Activated CD4-positive, alpha-beta T cell treated with anti-CD3 and anti-CD28 coated beads, Interleukin-2, amount 50 U/mL, for 24 hours (primary cell): ENCODE measurements around the gene TPCN2.

ENCODE experiments used
- DNase-seq, 2 donors: peaks; one replicate each; pipeline ENCODE4 v3.0.0-alpha.2; 2020; ENCODE audit warnings: low read depth in 1 of 2, low spot score in 1 of 2

The TPCN2 gene

DNA sequence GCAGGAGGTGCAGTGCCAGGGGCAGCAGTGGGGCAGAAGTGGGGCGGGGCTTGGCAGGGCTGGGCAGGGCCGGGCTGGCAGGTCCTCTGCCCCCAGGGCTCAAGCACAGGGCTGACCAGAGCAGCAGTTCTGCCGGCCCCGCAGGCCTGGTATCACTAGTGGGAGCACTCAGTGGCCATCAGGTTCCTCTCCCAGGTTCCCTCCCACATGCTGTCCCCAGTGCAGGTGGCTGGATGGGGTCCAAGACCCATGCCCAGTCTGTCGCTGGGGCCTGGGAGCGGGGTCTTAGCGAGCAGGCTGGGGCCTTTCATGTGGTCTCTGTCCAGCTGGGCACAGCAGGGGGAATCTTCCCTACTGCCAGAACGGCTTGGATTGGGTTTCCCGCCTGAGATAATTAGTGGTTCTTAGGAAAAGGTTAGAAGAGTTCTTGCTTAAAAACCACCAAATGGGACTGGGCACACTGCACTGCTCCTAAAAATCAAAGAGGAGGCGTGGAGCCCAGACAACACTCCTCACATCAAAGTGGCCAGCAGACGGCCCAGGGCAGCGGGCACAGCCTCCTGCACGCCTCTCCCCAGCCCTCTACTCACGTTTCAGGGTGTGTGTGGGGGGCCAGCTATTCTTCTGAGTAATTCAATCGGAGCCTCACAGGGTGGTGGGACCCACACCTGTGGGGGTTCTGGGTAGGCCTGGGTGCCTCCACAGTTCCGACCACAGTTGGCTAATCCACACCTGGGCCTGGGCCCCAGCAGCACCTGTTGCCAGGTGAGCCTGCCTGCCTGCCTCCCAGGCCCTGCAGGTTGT, 45.6 kb downstream of the TPCN2 start:
- DNase-seq = no peak

DNA sequence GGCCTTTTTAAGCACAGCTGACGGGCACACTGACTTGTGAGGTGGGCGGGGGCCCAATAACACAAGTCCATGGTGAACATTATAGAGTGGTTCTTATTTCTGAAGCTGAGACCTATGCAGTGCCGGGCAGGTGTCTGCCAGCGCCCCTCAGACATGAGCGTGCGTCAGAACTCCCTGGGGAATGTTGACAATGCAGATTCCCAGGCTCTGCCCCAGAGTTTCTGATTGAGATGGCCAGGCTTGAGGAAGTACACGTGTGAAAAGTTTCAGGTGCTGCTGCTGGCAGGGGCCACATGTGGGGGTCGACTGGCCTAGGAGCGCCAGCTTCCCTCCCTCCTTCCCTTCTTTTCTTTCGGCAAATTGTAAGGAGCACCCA, 46.2 kb downstream of the TPCN2 start:
- no peak for DNase-seq

DNA sequence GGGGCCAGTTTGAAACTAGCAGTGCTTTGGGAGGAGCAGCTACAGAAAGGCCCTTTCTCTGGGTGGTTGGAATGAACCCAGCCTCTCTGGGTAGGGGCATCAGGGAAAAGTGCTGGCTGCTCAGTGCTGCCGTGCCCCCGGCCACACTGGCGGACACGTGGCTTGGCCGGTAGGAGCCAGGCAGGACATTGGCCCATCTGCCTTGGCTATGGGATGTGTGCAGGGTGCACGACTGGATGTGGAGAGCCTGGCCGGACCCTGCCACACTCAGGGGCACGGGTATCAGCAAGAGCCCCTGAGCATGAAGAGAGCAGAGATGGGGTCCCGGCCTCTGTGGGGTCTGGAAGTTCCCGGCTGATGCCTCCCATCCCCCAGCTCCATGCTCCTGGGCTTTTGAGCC, 46.6 kb downstream of the TPCN2 start:
- no peak for DNase-seq

DNA sequence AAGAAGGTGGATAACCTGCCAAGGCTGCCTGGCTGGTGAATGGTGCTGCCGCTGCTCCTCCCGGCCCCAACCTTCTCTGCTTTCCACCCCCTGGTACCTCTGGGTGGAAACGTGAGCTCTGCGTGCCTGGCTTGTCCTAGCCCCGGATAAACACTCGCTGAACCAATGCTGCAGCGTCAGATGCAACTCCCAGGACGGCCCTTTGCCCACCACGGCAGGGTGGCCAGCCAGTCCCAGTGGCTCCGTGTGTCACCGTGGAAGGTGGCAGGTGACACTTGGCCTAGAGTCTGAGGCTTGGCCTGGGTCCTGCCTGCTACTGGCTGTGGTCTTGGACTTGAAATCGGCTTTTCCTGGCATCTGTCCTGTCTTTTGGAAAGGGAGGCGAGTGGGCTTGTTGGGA, 47.7 kb downstream of the TPCN2 start:
- no peak for DNase-seq

DNA sequence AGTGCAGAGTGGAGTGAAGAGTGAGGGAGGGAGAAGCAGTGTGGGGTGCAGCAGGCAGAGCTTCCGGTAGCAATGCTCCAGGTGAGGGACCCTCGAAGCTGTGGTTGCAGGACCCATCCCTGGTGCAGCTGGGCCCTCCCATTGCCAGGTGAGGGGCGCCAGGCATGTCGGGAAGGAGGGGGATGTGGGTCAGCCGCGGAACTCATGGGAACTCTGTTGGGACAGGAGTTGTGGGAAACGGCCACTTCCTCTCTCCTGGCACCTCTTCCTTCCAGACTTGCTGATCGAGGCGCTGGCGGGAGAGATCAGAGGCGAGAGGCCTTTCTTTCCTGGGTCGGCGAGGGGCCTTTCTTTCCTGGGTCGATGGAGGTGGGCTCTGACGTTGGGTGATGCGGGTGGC, 48.5 kb downstream of the TPCN2 start:
- DNase-seq = no peak

DNA sequence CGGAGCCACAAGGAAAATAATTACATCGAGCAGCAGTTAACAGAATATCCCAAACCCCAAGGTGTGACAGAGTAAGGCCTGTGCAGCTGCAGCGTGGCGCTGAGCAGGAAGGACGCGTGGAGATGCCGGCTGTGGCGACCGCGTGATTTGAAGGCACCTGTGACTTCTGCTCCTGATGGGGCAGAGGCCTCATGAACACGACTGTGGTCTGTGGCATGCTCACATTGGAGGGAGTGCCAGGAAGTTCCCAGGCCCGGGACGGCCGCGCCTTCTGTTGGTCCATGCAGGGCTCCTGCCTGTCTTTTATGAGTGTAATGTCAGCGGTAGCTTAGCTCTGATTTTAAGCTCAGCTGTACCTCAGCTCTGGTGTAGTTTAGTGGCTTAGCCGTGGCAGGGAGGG, 50.4 kb downstream of the TPCN2 start:
- DNase-seq = no peak

DNA sequence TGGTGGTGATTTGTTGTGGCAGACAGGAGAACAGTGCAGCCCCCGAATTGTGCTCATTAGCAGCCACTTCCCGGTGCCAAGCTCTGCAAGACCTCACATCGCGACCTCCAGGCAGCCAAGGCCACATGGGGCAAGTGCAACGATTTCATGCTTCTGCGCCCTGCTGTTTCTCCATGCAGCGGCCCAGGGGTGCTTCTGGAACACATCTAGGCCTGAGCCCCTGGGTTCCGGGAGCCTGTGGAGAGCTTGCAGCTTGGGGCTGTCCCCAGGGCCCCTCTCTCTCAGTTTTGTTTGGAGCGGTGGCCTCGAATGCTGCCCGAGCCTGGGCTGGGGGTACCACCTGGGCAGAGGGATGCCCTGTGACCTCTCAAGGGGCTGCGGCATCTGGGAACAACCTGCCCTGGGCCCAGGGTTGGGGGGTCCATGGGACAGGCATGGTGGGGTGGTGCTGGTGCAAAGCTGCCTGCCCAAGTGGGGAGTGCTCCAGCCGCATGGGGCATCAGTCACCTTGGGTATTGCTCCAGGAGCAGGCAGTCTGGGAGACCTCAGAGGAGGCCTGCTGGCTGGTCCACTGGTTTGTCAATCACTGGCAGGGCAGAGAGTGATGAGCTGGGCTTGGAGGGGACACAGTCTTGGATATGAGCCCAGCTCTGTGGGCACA, 51.9 kb downstream of the TPCN2 start:
- DNase-seq = no peak

DNA sequence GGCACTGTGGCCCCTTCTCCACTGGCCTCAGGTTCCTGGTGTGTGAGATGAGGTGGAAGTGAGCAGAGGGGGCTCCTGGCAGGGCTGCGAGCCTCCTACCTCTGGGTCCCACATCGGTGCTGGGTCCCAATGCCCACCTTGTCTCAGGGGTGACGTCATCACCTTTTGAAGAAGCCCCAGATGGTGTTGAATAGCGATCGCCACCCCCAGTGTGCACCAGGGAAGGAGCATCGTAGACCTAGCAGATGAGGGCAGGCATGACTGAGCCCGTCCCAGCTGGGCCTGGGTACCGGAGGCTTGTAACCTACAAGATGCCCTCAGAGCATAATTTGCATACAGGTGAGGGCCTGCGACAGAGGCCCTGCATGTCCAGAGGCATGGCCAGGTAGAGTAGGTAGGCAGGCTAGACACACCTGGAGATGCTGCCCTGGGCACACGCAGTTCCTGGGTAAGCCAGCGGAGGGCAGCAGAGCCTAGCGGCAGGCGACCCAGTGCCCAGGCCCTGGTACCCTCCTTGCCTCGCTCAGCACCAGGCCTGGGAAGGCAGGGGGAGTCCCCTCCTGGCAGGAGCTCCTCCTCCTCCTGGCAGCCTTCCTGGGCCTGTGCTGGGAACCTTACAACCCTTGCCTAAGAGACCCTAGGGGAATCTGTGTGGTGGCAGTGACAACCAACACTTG, 52.5 kb downstream of the TPCN2 start:
- DNase-seq = peak; percentile 69 to 74

DNA sequence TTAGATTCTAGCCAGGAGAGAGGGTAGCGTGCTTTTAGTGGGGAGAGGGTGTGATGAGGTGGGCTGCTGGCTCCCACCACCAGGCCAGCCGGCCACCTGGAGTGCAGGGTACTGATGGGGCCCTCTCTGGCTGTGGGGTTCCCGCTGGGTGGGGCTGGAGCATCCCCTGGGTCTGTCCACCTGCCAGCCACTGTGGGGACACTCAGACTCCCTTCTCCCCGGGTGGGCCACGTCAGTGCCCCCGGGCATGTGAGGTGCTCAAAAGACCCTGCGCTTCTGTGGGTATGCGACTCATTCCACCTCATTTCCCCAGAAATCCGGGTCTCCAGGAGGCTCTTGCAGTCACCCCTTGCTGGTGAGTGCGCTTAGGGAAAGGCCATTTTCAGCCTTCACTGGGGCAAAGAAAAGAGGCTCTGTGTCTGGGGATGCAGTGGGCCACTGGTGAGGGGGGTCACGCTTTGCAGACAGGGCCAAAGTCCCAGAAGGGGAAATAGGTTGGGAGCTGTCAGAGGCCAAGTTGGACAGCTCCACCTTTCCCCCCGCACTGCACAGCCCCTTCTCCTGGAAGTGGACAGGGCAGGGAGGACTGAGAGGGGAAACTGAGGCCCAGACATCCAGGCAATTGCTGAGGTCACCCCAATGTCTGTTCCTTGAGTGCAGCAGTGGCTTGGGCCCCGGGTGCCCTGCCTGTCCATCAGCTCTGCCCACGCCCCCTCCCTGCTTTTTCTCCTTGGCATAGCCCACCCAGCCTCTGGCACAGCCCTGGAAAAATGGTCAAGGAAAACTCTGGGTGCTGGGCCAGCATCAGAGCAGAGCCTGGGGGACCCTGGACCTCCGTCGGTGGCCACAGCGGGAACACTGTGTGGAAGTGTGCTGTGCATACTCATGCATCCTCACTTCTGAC, 53.3 kb downstream of the TPCN2 start:
- no peak for DNase-seq

DNA sequence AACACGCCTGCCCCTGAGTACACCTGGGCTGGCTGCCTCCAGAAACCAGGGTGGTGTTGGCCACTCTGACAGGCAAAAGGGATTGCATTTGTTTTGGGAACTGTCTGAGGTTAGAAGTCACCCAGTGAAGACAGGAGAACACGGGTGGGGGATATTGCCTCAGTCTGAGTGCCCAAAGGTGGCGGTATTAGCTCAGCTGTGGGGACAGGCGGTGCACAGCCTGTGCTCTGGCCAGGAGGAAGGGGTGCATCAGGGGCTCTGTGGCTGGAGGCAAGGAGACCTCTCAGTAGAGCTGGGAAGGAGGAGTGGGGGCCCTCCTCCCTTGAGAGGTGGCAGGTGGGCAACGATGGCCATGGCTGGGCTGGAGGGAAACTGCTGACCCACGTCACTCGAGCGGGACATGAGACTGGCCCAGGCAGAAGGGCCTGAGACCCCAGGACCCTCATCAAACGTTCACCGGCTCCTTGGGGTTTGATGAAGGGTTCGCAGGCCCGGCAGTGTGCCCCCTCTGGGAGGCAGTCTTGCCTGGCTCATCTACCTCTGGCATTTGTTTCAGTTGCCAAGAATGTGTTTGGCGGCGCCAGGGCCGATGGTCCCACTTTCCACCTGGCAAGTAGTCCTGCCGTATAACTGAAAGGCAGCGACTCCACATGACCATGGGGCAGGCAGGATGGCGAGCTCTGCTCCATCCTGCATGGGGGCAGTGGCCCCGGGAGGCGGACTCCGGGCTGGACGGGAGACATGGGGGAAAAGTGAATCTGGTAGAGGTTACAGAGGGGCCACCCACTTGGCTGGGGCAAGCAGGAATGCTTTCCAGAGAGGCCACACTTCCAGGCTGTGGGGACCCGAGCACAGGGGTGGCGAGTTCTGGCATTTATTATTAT, 54.2 kb downstream of the TPCN2 start:
- no peak for DNase-seq

DNA sequence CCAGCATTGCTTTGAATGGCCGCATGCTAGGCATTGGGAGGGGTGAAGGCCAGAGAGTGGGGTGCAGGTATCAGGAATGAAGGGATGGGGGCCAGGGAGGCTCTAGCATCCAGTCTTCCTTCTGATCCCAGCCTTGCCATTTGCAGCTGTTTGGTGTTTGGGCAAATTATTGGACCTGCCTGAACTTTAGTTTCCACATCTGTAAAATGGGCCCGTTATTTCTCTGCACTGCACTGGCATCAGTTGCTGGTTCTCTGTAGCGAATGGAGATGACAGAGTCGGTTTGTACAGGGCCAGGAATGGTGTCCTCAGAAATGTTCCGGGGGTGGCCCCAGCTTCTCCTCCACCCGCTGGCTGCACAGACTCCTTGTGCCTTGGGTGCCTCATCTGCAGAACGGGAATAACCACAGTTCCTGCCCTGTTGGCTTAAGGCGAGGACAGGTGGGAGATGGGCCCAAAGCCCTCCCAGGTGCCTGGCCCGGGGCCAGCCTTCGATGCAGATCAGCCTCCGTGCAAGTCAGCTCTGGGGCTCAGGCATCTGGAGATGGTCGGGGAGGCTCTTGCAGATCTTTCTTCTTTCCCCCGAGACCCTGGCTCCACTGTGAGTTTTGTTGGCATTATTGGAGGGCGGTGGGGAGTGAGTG, 55.6 kb downstream of the TPCN2 start:
- no peak for DNase-seq

DNA sequence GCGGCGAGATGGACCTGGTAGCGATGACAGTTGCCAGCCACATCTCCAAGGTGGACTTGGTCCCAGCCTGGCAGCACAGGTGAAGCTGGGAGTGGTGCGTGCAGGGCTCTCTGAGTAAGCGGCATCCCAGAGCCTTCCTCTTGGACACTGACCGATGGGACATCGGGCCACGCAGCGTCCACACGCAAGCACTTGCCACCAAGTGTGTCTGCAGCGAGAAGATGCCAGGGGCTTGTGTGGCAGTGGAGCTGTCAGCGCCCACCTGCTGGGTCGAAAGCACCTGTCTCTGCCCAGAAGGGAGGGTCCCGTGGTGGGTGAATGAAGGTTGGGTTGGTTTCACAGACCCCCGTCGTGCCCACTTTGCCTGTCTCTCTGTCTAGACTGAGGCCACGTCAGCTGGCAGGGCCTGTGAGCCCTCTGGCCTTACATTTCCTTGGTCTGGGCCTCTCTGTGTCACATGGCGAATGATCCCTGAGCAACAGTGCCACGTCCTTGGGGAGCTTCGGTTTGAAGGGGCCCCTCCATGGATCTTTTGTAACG, 56.2 kb downstream of the TPCN2 start:
- DNase-seq = no peak

DNA sequence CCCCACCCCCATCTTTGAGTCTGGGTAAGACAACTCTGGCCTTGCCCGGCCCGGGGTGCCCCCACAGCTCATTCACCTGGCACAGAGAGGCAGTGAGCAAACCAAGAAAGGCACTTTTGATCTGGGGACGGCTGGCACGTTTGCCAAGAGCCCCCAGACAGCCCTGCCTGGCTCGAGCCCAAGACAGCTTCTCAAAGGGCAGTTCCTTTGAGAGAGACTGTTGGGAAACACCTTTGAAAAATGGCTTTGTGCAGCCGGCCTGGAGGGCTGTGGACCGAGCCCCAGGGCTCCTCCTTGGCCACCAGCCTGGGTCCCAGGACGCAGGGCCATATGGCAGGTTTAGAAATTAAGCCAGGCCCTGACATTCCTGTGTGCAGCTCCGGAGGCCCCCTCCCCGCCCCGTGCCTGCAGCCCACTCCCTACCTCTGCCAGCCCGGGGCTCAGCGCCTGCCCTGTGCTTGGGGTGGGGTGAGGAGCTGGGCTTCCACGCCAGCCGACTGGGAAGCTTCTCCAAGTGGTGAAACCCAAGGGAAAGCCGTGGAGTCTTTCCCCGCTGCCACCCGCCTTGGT, 56.8 kb downstream of the TPCN2 start:
- no peak for DNase-seq

DNA sequence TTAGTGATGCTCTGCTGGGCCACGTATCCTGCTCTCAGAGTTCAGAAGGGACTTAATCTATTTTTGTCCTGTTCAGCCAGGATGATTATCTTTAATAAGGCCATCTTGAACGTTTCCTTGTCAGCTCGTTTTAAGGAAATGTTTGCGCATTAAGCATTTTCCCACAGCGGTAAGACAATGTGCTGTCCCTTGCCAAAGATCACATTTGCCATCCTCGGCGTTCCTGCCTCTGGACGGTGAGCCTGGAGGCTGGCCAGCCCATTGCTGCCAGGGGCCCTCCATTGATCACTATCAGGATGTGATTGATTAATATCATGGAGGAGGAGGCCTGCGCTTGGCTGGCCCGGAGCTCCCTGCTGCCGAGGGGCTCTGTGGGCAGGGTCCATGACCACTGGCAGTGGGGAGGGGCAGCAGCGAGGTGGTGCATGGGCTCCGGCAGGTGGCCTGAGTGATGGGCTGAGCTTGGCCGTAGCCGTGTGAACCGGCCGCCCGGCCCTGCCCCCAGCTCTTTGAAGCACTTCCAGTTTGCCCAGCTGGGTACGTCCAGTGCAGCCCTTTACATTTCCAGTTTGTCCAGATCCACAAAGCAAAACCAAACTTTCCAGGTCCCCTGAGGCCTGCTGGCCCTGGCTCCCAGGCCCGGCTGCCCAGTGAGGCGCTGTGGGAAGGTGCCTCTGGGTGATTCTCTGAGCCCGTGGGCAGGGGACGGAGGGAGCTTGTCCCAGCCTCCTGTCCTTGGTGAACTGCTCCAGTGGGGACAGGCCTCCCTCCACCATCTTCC, 57.5 kb downstream of the TPCN2 start:
- DNase-seq = no peak

DNA sequence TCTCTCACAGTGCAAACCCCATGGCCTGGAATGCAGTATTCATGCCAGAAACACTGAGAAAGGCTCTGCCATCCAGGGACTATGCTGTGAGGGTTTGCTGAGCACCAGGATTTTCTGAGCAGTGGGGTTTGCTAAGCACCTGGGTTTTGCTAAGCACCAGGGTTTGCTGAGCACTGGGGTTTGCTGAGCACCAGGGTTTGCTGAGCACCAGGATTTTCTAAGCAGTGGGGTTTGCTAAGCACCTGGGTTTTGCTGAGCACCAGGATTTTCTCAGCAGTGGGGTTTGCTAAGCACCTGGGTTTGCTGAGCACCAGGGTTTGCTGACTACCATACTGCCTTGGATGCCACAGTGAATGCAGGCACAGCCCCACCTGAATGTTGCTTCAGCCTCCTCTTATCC, 58.7 kb downstream of the TPCN2 start:
- no peak for DNase-seq

DNA sequence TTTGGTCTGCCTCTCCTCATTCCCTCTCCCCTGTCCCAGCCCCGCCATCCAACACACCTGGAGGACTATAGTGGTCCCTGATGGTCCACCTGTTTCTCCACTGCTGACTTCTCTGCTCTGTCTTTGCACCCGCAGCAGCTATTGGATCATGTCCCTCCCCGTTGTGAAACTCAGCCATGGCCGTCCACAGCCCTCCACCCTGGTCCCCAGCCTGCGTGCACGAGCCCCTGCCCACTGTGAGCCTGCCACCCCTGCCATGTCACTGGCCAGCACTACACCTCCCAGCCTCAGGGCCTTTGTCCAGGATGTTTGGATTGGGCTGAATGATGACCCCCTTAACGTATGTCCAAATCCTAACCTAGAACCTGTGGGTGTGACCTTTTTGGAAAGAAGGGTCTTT, 59.3 kb downstream of the TPCN2 start:
- no peak for DNase-seq

DNA sequence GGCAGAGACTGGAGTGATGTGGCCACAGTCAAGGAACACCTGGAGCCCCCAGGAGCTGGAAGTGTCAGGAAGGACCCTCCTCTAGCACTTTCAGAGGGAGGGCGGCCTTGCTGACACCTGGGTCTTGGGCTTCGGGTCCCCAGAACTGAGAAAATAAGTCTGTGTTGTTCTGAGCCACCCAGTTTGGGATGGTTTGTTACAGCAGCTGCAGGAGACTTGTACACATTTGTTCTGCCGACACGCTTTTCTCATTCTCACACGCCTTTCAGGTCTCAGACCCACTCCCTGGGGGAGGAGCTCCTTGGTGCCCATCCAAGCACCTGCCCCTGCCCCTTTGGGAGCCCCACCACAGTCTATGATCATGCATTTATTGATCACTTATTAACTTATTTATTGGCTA, 59.8 kb downstream of the TPCN2 start:
- no peak for DNase-seq

DNA sequence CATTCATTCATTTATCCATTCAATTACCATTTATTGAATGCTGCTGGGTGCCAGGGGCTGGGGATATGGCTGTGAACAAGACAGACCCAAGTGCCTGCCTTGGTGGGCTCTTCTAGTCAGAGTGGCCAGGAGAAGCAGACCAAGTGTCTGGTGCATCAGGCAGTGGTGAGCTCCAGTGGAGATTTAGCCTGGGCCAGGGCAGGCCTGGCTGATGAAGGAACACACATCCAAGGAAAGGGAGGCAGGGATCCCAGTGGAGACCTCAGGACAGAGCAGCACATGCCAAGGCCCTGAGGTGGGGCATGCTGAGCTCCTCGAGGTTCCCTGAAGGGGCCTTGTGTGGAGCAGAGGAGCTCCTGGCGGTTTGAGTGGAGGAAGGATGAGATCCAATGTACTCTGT, 60.4 kb downstream of the TPCN2 start:
- no peak for DNase-seq

DNA sequence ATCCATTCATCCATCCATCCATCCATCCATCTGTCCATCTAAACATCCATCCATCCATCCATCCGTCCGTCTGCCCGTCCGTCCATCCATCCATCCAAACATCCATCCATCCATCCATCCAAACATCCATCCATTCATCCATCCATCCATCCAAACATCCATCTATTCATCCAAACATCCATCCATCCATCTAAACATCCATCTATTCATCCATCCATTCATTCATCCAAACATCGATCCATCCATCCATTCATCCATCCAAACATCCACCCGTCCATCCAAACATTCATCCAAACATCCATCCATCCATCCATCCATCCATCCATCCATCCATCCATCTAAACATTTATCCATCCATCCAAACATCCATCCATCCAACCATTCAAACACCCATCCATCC, 61.7 kb downstream of the TPCN2 start:
- DNase-seq = no peak
